ENCODE data around the gene COL4A2.
"Not testable (repeated sequence)": the region's sequence is repeated elsewhere in the genome, so short reads cannot be mapped to it uniquely, and the experiment has no call there.

COL4A2 gene

DNA sequence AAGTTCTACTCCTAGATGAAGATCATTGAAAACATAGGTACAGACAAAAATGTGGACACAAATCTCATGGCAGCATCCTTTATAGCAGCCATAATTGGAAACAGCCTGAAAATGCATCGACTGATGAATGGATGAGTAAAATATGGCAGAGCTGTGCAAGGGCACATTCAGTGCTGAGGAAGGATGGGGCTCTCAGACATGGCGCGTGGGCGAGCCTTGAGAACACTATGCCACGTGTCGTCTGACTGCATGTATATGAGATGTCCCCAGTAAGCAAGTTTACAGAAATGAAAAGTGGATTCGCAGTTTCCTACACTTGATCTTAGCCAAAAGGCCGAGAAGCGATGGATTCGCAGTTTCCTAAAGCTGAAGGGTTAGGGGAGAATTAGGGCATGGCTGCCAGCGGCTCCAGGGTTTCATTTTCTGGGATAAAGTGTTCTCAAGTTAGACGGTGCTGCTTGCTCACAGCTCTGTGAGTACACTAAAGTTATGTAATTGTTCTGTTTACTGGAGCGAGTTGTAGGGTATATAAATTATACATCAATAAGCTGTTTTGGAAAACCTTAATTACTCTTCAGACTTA lies 176.4 kb downstream of the COL4A2 start:
- no peak for DNase-seq

DNA sequence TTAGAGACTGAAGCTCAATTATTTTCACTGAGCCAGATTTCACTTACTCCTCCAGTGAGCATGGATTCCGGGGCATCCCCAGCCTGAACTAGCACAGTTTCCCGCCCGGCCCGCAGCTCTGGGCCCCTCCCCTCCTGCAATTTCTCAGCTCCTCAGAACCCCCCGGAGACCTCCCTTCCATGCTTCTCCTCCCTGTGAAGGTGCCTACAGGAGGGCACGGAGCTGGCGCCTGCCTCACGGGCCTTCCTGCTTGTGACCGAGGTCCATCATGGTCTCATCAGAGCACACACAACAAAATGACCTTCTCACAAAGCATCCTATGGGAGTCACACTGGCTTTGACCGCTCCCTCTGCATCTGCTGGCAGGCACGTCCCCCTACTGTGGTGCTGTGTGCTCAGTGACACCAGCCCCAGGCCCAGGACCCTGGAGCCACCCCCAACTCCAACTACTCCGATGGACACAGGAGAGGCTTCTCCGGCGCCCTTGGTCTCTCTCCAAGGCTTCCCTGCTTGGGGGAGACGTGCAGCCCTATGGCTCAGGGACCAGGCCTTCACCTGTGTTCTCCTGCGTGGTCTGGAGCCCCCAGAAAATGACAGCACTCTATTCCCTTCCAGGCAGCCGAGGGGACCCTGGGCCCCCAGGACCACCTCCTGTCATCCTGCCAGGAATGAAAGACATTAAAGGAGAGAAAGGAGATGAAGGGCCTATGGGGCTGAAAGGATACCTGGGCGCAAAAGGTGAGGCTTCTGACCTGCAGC lies 177.4 kb downstream of the COL4A2 start:
- no peak for DNase-seq

GRCh38 chr13:110485604-110486003 lies 178.5 kb downstream of the COL4A2 start:
- no peak for DNase-seq

DNA sequence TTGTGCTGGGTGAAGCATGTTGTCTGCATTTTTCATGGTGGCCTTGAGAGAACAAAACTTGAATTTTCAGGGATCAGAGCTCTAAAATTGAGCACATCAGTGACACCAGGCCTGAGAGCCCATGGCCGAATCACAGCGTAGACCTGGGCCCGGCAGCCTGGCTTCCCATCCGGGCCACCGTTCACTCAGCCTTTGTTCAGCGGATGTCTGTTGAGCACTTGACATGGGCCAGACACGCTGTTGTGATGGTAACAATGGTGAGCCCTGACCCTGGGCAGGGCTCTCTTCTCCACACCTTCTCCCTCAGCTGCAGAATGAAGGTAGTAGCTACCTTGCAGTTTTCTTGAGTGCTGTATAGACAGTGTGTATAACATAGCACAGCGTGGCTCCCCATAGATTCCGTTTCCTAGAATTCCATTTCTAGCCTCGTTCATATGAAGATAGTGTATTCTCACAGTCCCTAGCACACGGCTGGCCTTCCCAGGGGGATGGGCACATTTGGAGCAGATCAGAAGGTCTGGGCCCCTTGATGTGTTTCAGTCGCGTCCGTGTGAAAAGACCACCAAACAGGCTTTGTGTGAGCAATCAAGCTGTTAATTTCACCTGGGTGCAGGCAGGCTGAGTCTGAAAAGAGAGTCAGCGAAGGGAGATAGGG lies 179.1 kb downstream of the COL4A2 start:
- DNase-seq, result no peak

- DNase-seq, result not testable (repeated sequence)
Measured at GRCh38 chr13:110486880-110487279, 179.8 kb downstream of the COL4A2 start.

DNA sequence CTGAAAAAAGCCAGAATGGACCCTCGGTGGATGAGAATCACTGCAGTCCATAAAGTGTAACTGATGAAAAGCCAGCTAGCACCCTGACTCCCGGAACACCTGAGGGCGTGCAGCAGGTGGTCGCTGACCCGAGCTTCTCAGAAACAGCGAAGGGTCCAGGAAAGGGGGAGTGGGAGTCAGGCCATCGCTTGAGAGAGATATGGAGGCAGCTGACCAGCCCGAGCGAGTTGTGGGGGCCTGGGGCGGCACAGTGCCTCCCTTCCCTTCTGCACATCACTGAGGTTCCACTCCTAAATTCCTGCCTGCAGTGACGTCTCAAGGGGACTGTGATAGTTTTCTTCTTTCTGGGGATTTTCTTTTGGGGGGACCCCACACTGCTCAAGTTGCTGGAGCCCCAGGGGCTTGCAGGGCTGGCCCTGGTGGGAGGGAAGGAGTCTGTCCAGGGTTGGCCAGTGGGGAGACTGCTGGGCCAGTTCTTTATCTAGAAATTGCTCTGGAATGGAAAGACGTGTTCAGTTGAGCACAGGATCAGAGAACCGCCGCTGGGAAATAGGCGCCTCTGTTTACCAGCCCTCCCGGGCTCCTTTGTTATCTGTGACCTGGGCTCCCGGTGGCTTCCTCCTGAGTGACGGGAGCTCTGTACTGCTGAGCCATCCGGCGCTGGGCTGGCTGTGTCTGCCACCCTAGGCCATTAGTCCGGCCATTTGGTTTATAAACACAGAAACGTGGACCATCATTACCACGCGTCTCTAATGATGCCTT lies 183.1 kb downstream of the COL4A2 start:
- DNase-seq, result no peak

- DNase-seq, result no peak
Measured at GRCh38 chr13:110491869-110492678, 185.0 kb downstream of the COL4A2 start.

DNA sequence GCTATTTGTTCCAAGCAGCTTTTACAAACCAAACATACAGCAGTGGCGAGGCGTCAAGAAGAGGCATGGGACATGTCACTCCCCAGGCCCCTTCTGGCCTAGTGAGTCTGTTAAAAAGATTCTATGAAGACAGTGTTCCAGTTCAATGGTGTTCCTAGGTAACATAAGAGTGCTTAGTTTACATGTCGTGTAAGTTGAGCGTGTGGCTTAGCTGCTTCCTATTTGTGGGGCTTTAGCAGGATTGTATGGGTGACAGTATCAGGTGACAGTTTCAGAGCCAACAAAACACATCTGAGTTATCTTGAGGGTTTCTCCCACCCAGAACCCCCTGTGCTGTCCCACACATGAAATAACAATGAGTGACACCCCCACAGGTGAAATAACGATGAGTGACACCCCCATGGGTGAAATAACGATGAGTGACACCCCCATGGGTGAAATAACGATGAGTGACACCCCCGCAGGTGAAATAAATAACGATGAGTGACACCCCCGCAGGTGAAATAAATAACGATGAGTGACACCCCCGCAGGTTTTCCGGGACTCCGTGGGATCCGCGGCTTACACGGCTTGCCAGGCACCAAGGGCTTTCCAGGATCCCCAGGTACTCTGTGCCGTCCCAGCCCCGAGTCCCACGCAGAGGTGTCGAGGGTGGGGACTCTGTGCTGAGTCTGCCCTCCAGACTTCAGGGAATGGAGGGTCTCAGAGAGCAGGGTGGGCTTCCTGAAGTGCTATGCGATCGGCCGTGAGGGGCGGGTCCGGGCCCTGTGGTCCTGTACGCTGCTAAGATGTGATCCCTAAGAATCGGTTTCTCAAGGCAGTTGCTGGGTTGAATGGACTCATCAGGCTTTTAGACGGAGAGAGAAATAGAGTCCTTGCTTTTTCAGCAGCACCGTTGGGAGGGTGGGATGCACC lies 185.9 kb downstream of the COL4A2 start:
- no peak for DNase-seq

DNA sequence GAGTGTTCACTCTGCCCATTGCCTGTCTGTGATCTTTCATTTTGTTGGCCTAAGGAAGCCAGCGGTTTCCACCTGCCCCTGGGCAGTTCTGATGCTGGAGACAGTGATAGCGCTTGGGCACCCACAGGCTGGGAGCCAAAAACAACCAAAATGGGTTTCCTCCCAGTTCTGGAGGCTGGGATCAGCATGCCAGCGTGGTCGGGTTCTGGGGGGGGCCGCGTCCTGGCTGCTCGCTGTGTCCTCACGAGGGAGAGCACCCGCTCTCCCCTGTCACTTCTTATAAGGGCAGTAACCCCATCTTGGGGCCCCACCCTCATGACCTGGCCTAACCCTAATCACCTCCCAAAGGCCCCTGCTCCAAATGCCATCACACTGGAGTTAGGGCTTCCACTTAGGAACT lies 186.5 kb downstream of the COL4A2 start:
- no peak for DNase-seq

- no peak for DNase-seq
Measured at GRCh38 chr13:110495376-110495775, 188.3 kb downstream of the COL4A2 start.

GRCh38 chr13:110495881-110496280 lies 188.8 kb downstream of the COL4A2 start:
- DNase-seq, result no peak

GRCh38 chr13:110496281-110496680 lies 189.2 kb downstream of the COL4A2 start:
- DNase-seq, result no peak

DNA sequence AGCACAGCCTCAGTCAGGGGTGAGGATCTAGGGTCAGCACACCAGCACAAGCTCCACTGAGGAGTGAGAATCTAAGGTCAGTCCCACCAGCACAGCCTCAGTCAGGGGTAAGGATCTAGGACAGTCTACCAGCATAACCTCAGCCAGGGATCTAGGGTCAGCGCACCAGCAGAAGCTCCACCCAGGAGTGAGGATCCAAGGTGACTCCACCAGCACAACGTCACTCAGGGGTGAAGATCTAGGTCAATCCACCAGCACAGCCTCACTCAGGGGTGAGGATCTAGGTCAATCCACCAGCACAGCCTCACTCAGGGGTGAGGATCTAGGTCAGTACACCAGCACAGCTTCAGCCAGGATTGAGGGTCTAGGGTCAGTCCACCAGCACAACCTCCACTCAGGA lies 189.9 kb downstream of the COL4A2 start:
- no peak for DNase-seq

DNA sequence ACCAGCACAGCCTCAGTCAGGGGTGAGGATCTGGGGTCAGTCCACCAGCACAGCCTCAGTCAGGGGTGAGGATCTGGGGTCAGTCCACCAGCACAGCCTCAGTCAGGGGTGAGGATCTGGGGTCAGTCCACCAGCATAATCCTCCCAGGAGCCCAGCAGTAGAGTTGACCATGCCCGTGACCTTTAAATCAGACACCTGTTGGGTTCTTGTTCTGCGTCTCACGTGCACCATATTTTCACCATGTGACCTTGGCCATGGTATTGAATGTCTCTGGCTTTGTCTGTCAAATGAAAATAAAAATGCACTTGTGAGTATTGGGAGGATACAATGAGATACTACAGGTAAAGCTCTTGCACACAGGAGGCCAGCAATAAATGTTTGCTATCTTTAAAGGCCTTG lies 190.8 kb downstream of the COL4A2 start:
- DNase-seq, result not testable (repeated sequence)

DNA sequence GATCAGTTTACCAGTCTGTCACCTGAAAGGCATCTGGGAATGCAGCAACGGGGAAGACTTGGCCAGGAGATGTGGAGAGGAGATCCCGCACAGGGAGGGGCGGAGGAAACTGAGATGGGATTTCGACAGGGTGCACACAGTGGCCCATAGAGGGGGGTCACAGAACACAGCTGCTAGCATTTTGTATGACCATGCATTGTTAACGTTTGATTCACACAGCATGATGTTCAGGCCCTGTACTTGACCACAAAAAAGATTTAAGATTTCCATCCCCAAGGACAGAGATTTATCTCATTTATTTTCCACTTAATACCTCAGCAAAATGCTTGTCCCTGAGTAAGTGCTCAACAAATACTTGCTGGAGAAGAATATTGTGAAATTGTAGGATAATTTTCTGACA lies 191.2 kb downstream of the COL4A2 start:
- no peak for DNase-seq

DNA sequence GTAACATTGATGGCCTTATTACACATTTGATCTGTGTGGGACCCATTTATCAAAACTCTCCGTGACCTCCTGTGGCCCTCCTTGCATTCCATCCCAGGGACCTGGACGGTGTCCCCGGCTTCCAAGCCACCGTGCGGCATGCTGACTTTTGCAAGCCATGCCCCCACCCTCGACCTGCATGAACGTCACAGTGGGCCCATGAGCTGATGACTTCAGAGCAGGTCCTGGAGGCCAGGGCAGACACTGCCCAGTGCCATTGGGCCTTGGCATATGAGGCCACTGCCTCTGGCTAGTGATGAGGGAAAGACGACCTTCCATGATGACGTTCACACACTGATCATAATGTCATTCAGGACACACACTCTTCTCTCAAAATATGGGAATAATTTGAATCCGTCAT lies 191.7 kb downstream of the COL4A2 start:
- no peak for DNase-seq

GRCh38 chr13:110499621-110500281 lies 192.7 kb downstream of the COL4A2 start:
- DNase-seq, result no peak

GRCh38 chr13:110500341-110500740 lies 193.3 kb downstream of the COL4A2 start:
- DNase-seq, result no peak

DNA sequence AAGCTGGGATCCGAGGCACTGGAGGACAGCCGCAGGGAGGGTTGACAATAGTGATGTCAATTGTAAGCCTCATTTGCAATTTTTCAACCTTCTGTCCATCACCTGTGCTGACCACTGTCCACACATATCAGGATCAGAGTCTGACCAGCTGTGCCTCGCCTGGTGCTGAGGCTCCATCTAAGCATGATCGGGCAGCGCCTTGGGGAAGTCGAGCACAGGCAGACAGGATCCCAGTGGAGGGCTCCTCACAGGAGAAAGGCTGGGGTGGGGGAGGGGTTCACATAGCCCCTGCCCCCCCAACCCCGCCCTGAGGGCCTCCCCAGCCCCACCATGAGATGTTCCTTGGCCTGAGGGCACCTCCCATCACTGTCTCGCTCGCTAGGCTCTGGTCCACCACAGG lies 194.1 kb downstream of the COL4A2 start:
- no peak for DNase-seq

DNA sequence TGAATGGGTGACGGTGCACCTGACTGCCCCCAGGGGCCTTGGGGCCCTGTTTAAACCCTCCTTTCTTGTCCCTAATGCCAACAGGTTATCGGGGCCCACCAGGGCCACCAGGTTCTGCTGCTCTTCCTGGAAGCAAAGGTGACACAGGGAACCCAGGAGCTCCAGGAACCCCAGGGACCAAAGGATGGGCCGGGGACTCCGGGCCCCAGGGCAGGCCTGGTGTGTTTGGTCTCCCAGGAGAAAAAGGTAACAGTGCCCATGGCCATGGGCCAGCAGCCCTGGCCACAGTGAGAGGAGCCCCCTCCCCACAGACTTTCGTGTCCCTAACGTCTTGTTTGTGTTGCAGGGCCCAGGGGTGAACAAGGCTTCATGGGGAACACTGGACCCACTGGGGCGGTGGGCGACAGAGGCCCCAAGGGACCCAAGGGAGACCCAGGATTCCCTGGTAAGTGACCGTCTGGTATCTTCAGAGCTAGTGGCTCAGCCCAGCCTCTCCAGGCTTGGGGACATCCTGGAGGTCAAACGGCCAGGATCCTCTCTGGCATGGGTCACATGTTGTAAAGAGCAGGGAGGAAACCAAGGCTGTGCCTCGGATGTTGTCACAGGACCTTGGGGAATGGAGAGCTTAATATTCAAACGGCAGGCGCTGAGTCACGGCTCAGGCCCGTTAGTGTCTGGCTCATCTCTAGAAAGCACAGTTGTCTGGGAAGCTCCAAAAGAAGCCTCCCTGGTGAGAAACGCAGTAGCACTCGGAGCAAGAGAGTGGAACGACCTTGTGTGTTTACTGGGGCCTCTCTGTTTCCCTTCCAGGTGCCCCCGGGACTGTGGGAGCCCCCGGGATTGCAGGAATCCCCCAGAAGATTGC lies 196.2 kb downstream of the COL4A2 start:
- no peak for DNase-seq

All from activated CD4-positive, alpha-beta T cell treated with anti-CD3 and anti-CD28 coated beads for 4 hours (primary cell).